ENCODE data around the gene MRPL58.

- TF ChIP-seq CTCF (IDR thresholded peaks at IDR 0.05), result no peak
- no peak for TF ChIP-seq POLR2A (IDR thresholded peaks at IDR 0.05)
These were observed 13.7 kb upstream of the MRPL58 start for GRCh38 chr17:74998783-74999182.
